Measurements from ENCODE around the gene GLRX3. TPM values are rescaled to one million over a fixed set of nuclear protein-coding genes. Genes with fewer than 3 reads are reported as not detected.

Gene GLRX3
- total and polyA plus RNA-seq, 10 of the 15 experiments (the other 5 are each of a cell fraction or from before 2014, with no cell fraction given), result 94.7 to 209 (median 131) TPM

- TF ChIP-seq BCL11A (IDR thresholded peaks at IDR 0.05; ENCODE audit: low read depth, low read length), result no peak
- no peak for TF ChIP-seq CUX1 (IDR thresholded peaks at IDR 0.05; ENCODE audit: insufficient replicate concordance, low read depth, low read length)
- TF ChIP-seq NKRF (conservative IDR thresholded peaks at IDR 0.05), result no peak
- no peak for TF ChIP-seq ATF3 (IDR thresholded peaks at IDR 0.05; ENCODE audit: borderline replicate concordance, extremely low read depth, low read depth, low read length)
- no peak for TF ChIP-seq MLLT1 (IDR thresholded peaks at IDR 0.05)
- TF ChIP-seq PRDM15 (CRISPR knock-in tag; IDR thresholded peaks at IDR 0.05), result no peak
Measured at GRCh38 chr10:130181858-130182257, 45.7 kb downstream of the GLRX3 start (continued).
